Trophoblast cell (in vitro differentiated cells and primary cell): ENCODE data around the gene PDE4D.

Experiments
- DNase-seq, 2 donors: peaks; one replicate each; pipeline ENCODE4 v3.0.0-alpha.2; 2016
- H2AFZ ChIP-seq: 2 replicates; pipeline ENCODE4 v1.6.1; 2013; ENCODE audit warnings: low read length, moderate library complexity, mild to moderate bottlenecking; ENCODE audit not compliant: insufficient read depth, poor library complexity
- H2AK5ac ChIP-seq: 2 replicates; pipeline ENCODE4 v1.6.1; 2013; ENCODE audit warnings: mild to moderate bottlenecking, low read length
- H2BK120ac ChIP-seq: 2 replicates; pipeline ENCODE4 v1.6.1; 2013; ENCODE audit warnings: low read length, mild to moderate bottlenecking, moderate library complexity; ENCODE audit not compliant: insufficient read depth, poor library complexity
- H2BK12ac ChIP-seq: 2 replicates; pipeline ENCODE4 v1.6.1; 2013; ENCODE audit warnings: mild to moderate bottlenecking, low read length, moderate library complexity
- H2BK5ac ChIP-seq: 2 replicates; pipeline ENCODE4 v1.6.1; 2013; ENCODE audit warnings: low read length, low read depth, moderate library complexity, mild to moderate bottlenecking; ENCODE audit not compliant: poor library complexity
- H3K14ac ChIP-seq: 2 replicates; pipeline ENCODE4 v1.6.1; 2013; ENCODE audit warnings: mild to moderate bottlenecking, low read length
- H3K18ac ChIP-seq: 2 replicates; pipeline ENCODE4 v1.6.1; 2013; ENCODE audit warnings: mild to moderate bottlenecking, low read length
- H3K23ac ChIP-seq: 2 replicates; pipeline ENCODE4 v1.6.1; 2013; ENCODE audit warnings: low read length
- H3K27ac ChIP-seq: 2 replicates; pipeline ENCODE4 v1.5.1; 2013; ENCODE audit warnings: low read depth, mild to moderate bottlenecking, inconsistent platforms, low read length, moderate library complexity
- H3K27me3 ChIP-seq: 2 replicates; pipeline ENCODE4 v1.6.1; 2013; ENCODE audit warnings: inconsistent platforms, mild to moderate bottlenecking, low read length, moderate library complexity; ENCODE audit not compliant: insufficient read depth
- H3K36me3 ChIP-seq, 2 experiments: 1 replicate in 1 of 2; 2 replicates in 1 of 2; pipeline ENCODE4 v1.6.1; 2013; ENCODE audit warnings: low read length in 2 of 2, mild to moderate bottlenecking in 2 of 2, moderate library complexity in 1 of 2; ENCODE audit not compliant: insufficient read depth in 2 of 2, control insufficient read depth in 1 of 2
- H3K4ac ChIP-seq: 2 replicates; pipeline ENCODE4 v1.6.1; 2013; ENCODE audit warnings: low read depth, mild to moderate bottlenecking, low read length, moderate library complexity
- H3K4me1 ChIP-seq, 2 experiments: 1 replicate in 1 of 2; 2 replicates in 1 of 2; pipeline ENCODE4 v1.6.1; 2013; ENCODE audit warnings: low read length in 2 of 2, mild to moderate bottlenecking in 2 of 2, moderate library complexity in 1 of 2; ENCODE audit not compliant: insufficient read depth in 2 of 2, control insufficient read depth in 1 of 2
- H3K4me2 ChIP-seq: 2 replicates; pipeline ENCODE4 v1.6.1; 2013; ENCODE audit warnings: inconsistent platforms, mild to moderate bottlenecking, low read length, moderate library complexity
- H3K4me3 ChIP-seq: 2 replicates; pipeline ENCODE4 v1.5.1; 2013; ENCODE audit warnings: mild to moderate bottlenecking, low read depth, low read length, inconsistent platforms
- H3K79me1 ChIP-seq: one replicate; pipeline ENCODE4 v1.6.1; 2013; ENCODE audit warnings: low read length
- H3K79me2 ChIP-seq: 2 replicates; pipeline ENCODE4 v1.6.1; 2013; ENCODE audit warnings: low read length, mild to moderate bottlenecking; ENCODE audit not compliant: control insufficient read depth, insufficient read depth, poor library complexity
- H3K9ac ChIP-seq: 2 replicates; pipeline ENCODE4 v1.6.1; 2013; ENCODE audit warnings: mild to moderate bottlenecking, low read length
- H3K9me3 ChIP-seq: 2 replicates; pipeline ENCODE4 v1.6.1; 2013; ENCODE audit warnings: low read depth, mild to moderate bottlenecking, control low read depth, inconsistent platforms, low read length; ENCODE audit not compliant: insufficient read depth
- H4K12ac ChIP-seq: 2 replicates; pipeline ENCODE4 v1.6.1; 2013; ENCODE audit warnings: low read depth, mild to moderate bottlenecking, low read length, moderate library complexity
- H4K8ac ChIP-seq: 2 replicates; pipeline ENCODE4 v1.6.1; 2013; ENCODE audit warnings: low read depth, mild to moderate bottlenecking, low read length, moderate library complexity
- H4K91ac ChIP-seq: one replicate; pipeline ENCODE4 v1.6.1; 2013; ENCODE audit warnings: low read depth, mild to moderate bottlenecking, low read length, moderate library complexity
- WGBS: extraction: QIAGEN DNeasy Blood & Tissue Kit; methylation state at CpG from one replicate; pipeline ENCODE4 v1.1.7; 2013; ENCODE audit warnings: missing lambda C conversion rate; ENCODE audit not compliant: insufficient read length, insufficient coverage; ENCODE audit errors: extremely low coverage; 5-methylcytosine and 5-hydroxymethylcytosine counted together

The PDE4D gene

GRCh38 chr5:59038798-59039295 is 854.7 kb downstream of the PDE4D start:
- peak overlapping the region; percentile 65 for H2AK5ac ChIP-seq
- peak overlapping the region; percentile 88 for H4K91ac ChIP-seq
- H3K79me2 ChIP-seq: peaks cover 10% of the 10 kb centered on the region
- peak overlapping the region; percentile 94 for H3K9ac ChIP-seq
- H3K14ac ChIP-seq: peak overlapping the region; percentile 95
- peaks cover 5% of the 10 kb centered on the region for H3K27me3 ChIP-seq
- H3K18ac ChIP-seq: peak overlapping the region; percentile 98
- H3K23ac ChIP-seq: no peak overlapping the region
- H2BK12ac ChIP-seq: peak overlapping the region; percentile 58
- H3K4me2 ChIP-seq: peak overlapping the region; percentile 97
- no peaks in the 10 kb centered on the region for H3K9me3 ChIP-seq
- peak overlapping the region; percentile 57 for H4K8ac ChIP-seq
- H2BK5ac ChIP-seq: peak overlapping the region; percentile 15
- H3K27ac ChIP-seq: peak overlapping the region; percentile 38
- H3K36me3 ChIP-seq: no peaks in the 10 kb centered on the region
- H3K79me1 ChIP-seq: peaks cover 11% of the 10 kb centered on the region
- H3K4me3 ChIP-seq: peak overlapping the region; percentile 86
- H4K12ac ChIP-seq: peak overlapping the region; percentile 70
- no CpG with 5 or more reads among the region's 35 CpGs for WGBS
- H2AFZ ChIP-seq: peak overlapping the region; percentile 66
- no peak for DNase-seq
- peak overlapping the region; percentile 91 for H2BK120ac ChIP-seq
- peaks cover 3 to 5% of the 10 kb centered on the region in 2 experiments for H3K4me1 ChIP-seq
- peak overlapping the region; percentile 85 for H3K4ac ChIP-seq

DNA sequence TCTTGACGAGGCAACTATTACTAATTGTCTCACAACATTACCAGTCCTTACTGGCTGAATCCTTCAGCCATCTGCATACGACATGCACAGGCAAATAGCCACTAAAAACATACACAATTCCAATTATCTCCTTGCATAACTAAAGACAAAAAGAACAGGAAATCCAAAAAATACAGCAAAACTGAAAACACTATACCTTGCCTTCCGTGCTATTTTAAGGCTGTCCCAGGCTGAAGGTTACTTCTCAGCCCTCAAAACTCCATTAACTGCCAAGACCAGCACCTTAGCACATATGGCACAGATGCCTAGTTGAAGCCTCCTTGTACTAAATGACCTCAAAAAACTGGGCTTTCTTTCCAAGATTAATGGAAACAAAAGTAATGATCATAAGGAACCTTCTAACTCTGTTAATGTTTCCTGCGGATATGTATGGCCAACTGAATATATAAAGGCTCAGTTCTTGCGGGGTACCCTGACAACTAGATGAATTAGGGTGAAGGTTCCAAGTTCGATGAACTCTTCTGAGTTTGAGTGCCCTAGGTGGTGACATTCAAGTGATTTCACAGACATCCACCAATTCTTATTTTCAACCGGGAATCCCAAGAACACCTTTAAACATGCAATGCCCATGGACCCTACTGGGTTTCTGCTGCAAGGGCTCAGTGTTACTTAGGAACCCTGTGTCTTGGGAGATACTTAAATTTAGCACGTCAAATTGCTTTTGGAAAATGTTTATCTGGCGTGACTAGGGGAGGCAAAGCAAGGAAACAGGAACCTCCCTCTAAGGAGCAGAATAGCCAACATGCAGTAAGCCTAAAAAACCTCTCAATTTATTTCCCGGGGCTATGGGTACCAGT is 855.4 kb downstream of the PDE4D start:
- no peak overlapping the region for H2BK120ac ChIP-seq
- no peak overlapping the region for H3K27ac ChIP-seq
- H3K79me2 ChIP-seq: peaks cover 10% of the 10 kb centered on the region
- no peak overlapping the region for H2AK5ac ChIP-seq
- no peak overlapping the region for H3K23ac ChIP-seq
- H3K27me3 ChIP-seq: peaks cover 5% of the 10 kb centered on the region
- no peak overlapping the region for H4K8ac ChIP-seq
- no peak overlapping the region for H2BK5ac ChIP-seq
- peak overlapping the region; percentile 94 for H3K9ac ChIP-seq
- no peak overlapping the region for H2BK12ac ChIP-seq
- peak overlapping the region; percentile 88 for H4K91ac ChIP-seq
- no peak overlapping the region for H4K12ac ChIP-seq
- H3K4me3 ChIP-seq: peak overlapping the region; percentile 86
- no CpG with 5 or more reads among the region's 10 CpGs for WGBS
- H3K14ac ChIP-seq: peak overlapping the region; percentile 95
- H3K9me3 ChIP-seq: no peaks in the 10 kb centered on the region
- peaks cover 11% of the 10 kb centered on the region for H3K79me1 ChIP-seq
- H3K4ac ChIP-seq: peak overlapping the region; percentile 82
- H2AFZ ChIP-seq: no peak overlapping the region
- peaks cover 3 to 5% of the 10 kb centered on the region in 2 experiments for H3K4me1 ChIP-seq
- H3K18ac ChIP-seq: no peak overlapping the region
- no peaks in the 10 kb centered on the region for H3K36me3 ChIP-seq
- peak overlapping the region; percentile 97 for H3K4me2 ChIP-seq
- DNase-seq: no peak

GRCh38 chr5:59037453-59037852 is 856.1 kb downstream of the PDE4D start:
- peak overlapping the region; percentile 62 for H3K4me2 ChIP-seq

GRCh38 chr5:59037041-59037440 is 856.5 kb downstream of the PDE4D start:
- Histone ChIP-seq H2AK5ac (no peak overlapping the region), H3K27ac (no peak overlapping the region), H2AFZ (no peak overlapping the region), H3K23ac (no peak overlapping the region), H3K4me3 (no peak overlapping the region), H3K9ac (no peak overlapping the region), H3K27me3 (peaks cover 5% of the 10 kb centered on the region), H3K9me3 (no peaks in the 10 kb centered on the region), H3K79me1 (peaks cover 11% of the 10 kb centered on the region), H2BK120ac (no peak overlapping the region), H4K12ac (no peak overlapping the region), H3K36me3 (peaks cover 0 to 3% of the 10 kb centered on the region in 2 experiments), H3K4ac (peak overlapping the region; percentile 76), H3K4me1 (peaks cover 0 to 5% of the 10 kb centered on the region in 2 experiments), H3K14ac (no peak overlapping the region), H3K18ac (no peak overlapping the region), H3K4me2 (peak overlapping the region; percentile 62), H2BK12ac (no peak overlapping the region), H2BK5ac (no peak overlapping the region), H4K91ac (no peak overlapping the region), H3K79me2 (peaks cover 12% of the 10 kb centered on the region), H4K8ac (no peak overlapping the region)
- WGBS: no CpG with 5 or more reads among the region's 2 CpGs
- no peak for DNase-seq

More at GRCh38 chr5:59037453-59037852, 856.1 kb downstream of the PDE4D start:
- no CpG with 5 or more reads among the region's 2 CpGs for WGBS
- no peak overlapping the region for H2BK5ac ChIP-seq
- H4K8ac ChIP-seq: no peak overlapping the region
- no peaks in the 10 kb centered on the region for H3K9me3 ChIP-seq
- H3K4me1 ChIP-seq: peaks cover under 1 to 5% of the 10 kb centered on the region in 2 experiments
- peaks cover 5% of the 10 kb centered on the region for H3K27me3 ChIP-seq
- no peak overlapping the region for H2BK120ac ChIP-seq
- no peak overlapping the region for H4K91ac ChIP-seq
- no peak for DNase-seq
- H2AFZ ChIP-seq: no peak overlapping the region
- H3K79me2 ChIP-seq: peaks cover 10% of the 10 kb centered on the region
- H3K4ac ChIP-seq: peak overlapping the region; percentile 76
- H2BK12ac ChIP-seq: no peak overlapping the region
- no peak overlapping the region for H3K23ac ChIP-seq
- peaks cover 11% of the 10 kb centered on the region for H3K79me1 ChIP-seq
- no peak overlapping the region for H2AK5ac ChIP-seq
- H3K4me3 ChIP-seq: no peak overlapping the region
- no peaks in the 10 kb centered on the region for H3K36me3 ChIP-seq
- H3K27ac ChIP-seq: no peak overlapping the region
- H4K12ac ChIP-seq: no peak overlapping the region
- H3K18ac ChIP-seq: no peak overlapping the region
- no peak overlapping the region for H3K14ac ChIP-seq
- H3K9ac ChIP-seq: no peak overlapping the region
